DND-41 (cell line): ENCODE measurements around the gene TIMM10B.

Experiments
- ATAC-seq: fragments of 200-7000 bp; cut with Tn5 transposase; 3 replicates; pipeline ENCODE4 v1.9.1; 2021; ENCODE audit warnings: low read depth; ENCODE audit not compliant: insufficient read depth
- DNase-seq: peaks from one replicate; pipeline ENCODE4 v3.0.0-alpha.2; 2020
- H2AFZ ChIP-seq: 2 replicates; pipeline ENCODE4 v1.6.0; 2012; ENCODE audit warnings: low read depth, low read length
- H3K27ac ChIP-seq: 2 replicates; pipeline ENCODE4 v1.5.1; 2012; ENCODE audit warnings: low read length, inconsistent platforms
- H3K27me3 ChIP-seq: fragments of 200-600 bp; sonication (generic); 2 replicates; pipeline ENCODE4 v1.6.0; 2012; ENCODE audit warnings: low read length, mild to moderate bottlenecking, inconsistent platforms; ENCODE audit not compliant: insufficient read depth, poor library complexity
- H3K36me3 ChIP-seq: 2 replicates; pipeline ENCODE4 v1.5.1; 2012; ENCODE audit warnings: low read length, inconsistent platforms; ENCODE audit not compliant: insufficient read depth
- H3K4me1 ChIP-seq: 2 replicates; pipeline ENCODE4 v1.5.1; 2012; ENCODE audit warnings: mild to moderate bottlenecking, low read length; ENCODE audit not compliant: insufficient read depth
- H3K4me2 ChIP-seq: 2 replicates; pipeline ENCODE4 v1.6.0; 2012; ENCODE audit warnings: mild to moderate bottlenecking, moderate library complexity, low read length, inconsistent platforms; ENCODE audit not compliant: insufficient read depth
- H3K4me3 ChIP-seq, 2 experiments: fragments of 200-600 bp in 1 of 2; shearing (Covaris generic) in 1 of 2; 2 replicates each; pipeline ENCODE4 v1.5.1; 2012 to 2016; ENCODE audit warnings: inconsistent platforms in 2 of 2, low read length in 2 of 2, mild to moderate bottlenecking in 2 of 2, low read depth in 1 of 2, moderate library complexity in 1 of 2
- H3K79me2 ChIP-seq: 2 replicates; pipeline ENCODE4 v1.6.0; 2012; ENCODE audit warnings: low read length, inconsistent platforms; ENCODE audit not compliant: insufficient read depth
- H3K9ac ChIP-seq: 2 replicates; pipeline ENCODE4 v1.6.0; 2012; ENCODE audit warnings: low read depth, mild to moderate bottlenecking, inconsistent platforms, low read length, moderate library complexity
- H3K9me3 ChIP-seq: 2 replicates; pipeline ENCODE4 v1.5.1; 2012; ENCODE audit warnings: low read length, moderate library complexity, mild to moderate bottlenecking, inconsistent platforms; ENCODE audit not compliant: insufficient read depth, severe bottlenecking
- H4K20me1 ChIP-seq: 2 replicates; pipeline ENCODE4 v1.6.0; 2012; ENCODE audit warnings: low read length; ENCODE audit not compliant: insufficient read depth
- CTCF ChIP-seq: IDR thresholded peaks from 2 replicates; pipeline ENCODE4 v1.5.1; 2012; ENCODE audit warnings: borderline replicate concordance, low read length, moderate library complexity, mild to moderate bottlenecking; ENCODE audit not compliant: poor library complexity, severe bottlenecking; ENCODE audit errors: extremely low read depth
- EZH2 ChIP-seq: IDR thresholded peaks from 3 replicates; pipeline ENCODE4 v1.6.1; 2012; ENCODE audit warnings: borderline replicate concordance, low read depth, mild to moderate bottlenecking, moderate library complexity, low read length, inconsistent platforms; ENCODE audit not compliant: severe bottlenecking

The TIMM10B gene

GRCh38 chr11:6459099-6459450 is 22.2 kb upstream of the TIMM10B start:
- no peak for DNase-seq
- no peaks in the 10 kb centered on the region for H3K4me1 ChIP-seq
- H3K27ac ChIP-seq, result no peak overlapping the region
- no peak overlapping the region for H2AFZ ChIP-seq
- no peaks in the 10 kb centered on the region for H3K27me3 ChIP-seq
- no peaks in the 10 kb centered on the region for H3K9me3 ChIP-seq
- TF ChIP-seq EZH2, result no peak
- no peak for TF ChIP-seq CTCF
- no peak overlapping the region for H3K4me3 ChIP-seq
- peaks cover 22% of the 10 kb centered on the region for H3K36me3 ChIP-seq
- no peak overlapping the region for H3K9ac ChIP-seq
- no peak overlapping the region for H3K4me2 ChIP-seq
- no peaks in the 10 kb centered on the region for H4K20me1 ChIP-seq
- ATAC-seq, result no peak
- H3K79me2 ChIP-seq, result no peaks in the 10 kb centered on the region

GRCh38 chr11:6468712-6469495 is 12.4 kb upstream of the TIMM10B start:
- Histone ChIP-seq H3K79me2 (no peaks in the 10 kb centered on the region), H2AFZ (no peak overlapping the region), H3K4me2 (no peak overlapping the region), H3K4me3 (no peak overlapping the region), H3K9ac (no peak overlapping the region), H3K9me3 (no peaks in the 10 kb centered on the region), H4K20me1 (no peaks in the 10 kb centered on the region), H3K4me1 (peaks cover 20% of the 10 kb centered on the region), H3K36me3 (0 out of 2 replicates have a peak, but pooled peaks cover 4% of the 10 kb centered on the region), H3K27me3 (no peaks in the 10 kb centered on the region), H3K27ac (no peak overlapping the region)
- DNase-seq (peak; percentile 31), ATAC-seq (no peak)
- no peak for TF ChIP-seq EZH2

- Histone ChIP-seq H3K4me3 (no peak overlapping the region), H3K36me3 (0 out of 2 replicates have a peak, but pooled peaks cover 4% of the 10 kb centered on the region), H4K20me1 (no peaks in the 10 kb centered on the region), H3K79me2 (no peaks in the 10 kb centered on the region), H3K9ac (no peak overlapping the region), H3K4me1 (peaks cover 26% of the 10 kb centered on the region), H3K4me2 (no peak overlapping the region), H3K27ac (no peak overlapping the region), H3K9me3 (no peaks in the 10 kb centered on the region), H3K27me3 (no peaks in the 10 kb centered on the region), H2AFZ (no peak overlapping the region)
- no peak for TF ChIP-seq CTCF
- no peak for TF ChIP-seq EZH2
- ATAC-seq (no peak), DNase-seq (no peak)
Observed at GRCh38 chr11:6469599-6469998, 11.7 kb upstream of the TIMM10B start.

GRCh38 chr11:6472934-6473333 is 8.4 kb upstream of the TIMM10B start:
- Histone ChIP-seq H3K27ac (no peak overlapping the region), H2AFZ (no peak overlapping the region), H3K9ac (peak overlapping the region; percentile 74; the same call in 1 of the 2 replicates), H3K9me3 (no peaks in the 10 kb centered on the region), H3K4me2 (peak overlapping the region; percentile 98), H3K4me3 (peak overlapping the region in 1 of 2 experiments; percentile 92; a peak in 2 of 4 replicates), H3K36me3 (peaks cover 15% of the 10 kb centered on the region), H3K79me2 (no peaks in the 10 kb centered on the region), H3K27me3 (no peaks in the 10 kb centered on the region), H4K20me1 (0 out of 2 replicates have a peak, but pooled peaks cover 5% of the 10 kb centered on the region), H3K4me1 (peaks cover 26% of the 10 kb centered on the region)
- no peak for TF ChIP-seq EZH2
- no peak for TF ChIP-seq CTCF
- no peak; the same call in 2 of the 3 replicates for ATAC-seq
- DNase-seq, result no peak
